ENCODE measurements around the gene TRAP1. TPM values are rescaled to one million over a fixed set of nuclear protein-coding genes. Genes with fewer than 3 reads are reported as not detected.

The TRAP1 gene
- total RNA-seq, 1 experiment from 2014 or later: 173 TPM

DNA sequence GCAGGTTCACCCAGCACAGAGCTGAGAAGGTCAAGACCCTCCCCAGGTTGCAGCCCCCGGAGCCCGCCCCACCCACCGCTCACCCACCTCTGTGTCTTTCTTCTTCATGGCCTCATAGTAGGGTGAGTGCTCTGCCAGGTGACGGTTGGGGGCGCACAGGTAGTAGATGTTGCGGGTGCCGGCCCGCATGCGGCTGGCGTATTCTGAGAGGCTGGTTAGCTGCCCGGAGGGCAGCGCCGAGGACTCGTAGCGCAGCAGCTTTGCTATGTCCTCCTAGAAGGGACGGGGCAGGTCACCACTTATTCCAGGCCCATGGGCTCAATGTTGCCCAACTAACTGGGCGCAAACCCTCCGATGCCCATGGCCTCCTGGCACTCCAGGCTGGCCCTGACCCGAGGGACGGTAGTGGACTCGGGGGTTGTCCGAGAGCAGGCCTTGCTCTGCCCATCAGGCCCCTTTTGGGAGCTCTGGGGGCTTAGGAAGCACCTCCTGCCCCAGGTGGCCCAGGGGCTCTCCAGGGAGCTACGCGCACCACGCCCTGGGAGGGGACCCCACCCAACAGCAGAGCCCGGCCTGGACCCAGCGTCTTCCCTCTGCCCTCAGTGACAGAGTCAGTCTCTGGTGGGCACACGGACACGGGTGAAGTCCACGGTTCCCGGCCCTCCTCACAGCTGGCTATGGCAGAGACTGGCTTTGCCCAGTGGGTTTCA, 53.0 kb downstream of the TRAP1 start:
- POLR2A ChIA-PET: no interaction called here
- Histone ChIP-seq H3K27me3 (replicated peaks; ENCODE audit: control insufficient read depth, insufficient read depth, low read length) (no peaks in the 10 kb centered on the region), H3K36me3 (ENCODE audit: control insufficient read depth, insufficient read depth, low read length) (peaks cover 2% of the 10 kb centered on the region), H3K4me3 (ENCODE audit: low read depth, low read length) (no peak overlapping the region), H3K9me3 (no peaks in the 10 kb centered on the region), H3K4me1 (no peaks in the 10 kb centered on the region)
- no peak overlapping the region for H3K4me3 Mint-ChIP-seq (ENCODE audit: unreplicated experiment)
- no peak overlapping the region for H3K27ac Mint-ChIP-seq (ENCODE audit: unreplicated experiment)
- H3K4me1 Mint-ChIP-seq (ENCODE audit: low read depth, unreplicated experiment): no peaks in the 10 kb centered on the region
- CTCF ChIA-PET: no interaction called here
- H3K36me3 Mint-ChIP-seq (ENCODE audit: insufficient read depth, unreplicated experiment): peaks cover 85% of the 10 kb centered on the region
- no TSS peak for BruUV-seq (replicated peaks)
- intact Hi-C loops (cut with micrococcal nuclease; ENCODE audit: unreplicated experiment): no loop called here
- TF ChIP-seq, protein P1, sequence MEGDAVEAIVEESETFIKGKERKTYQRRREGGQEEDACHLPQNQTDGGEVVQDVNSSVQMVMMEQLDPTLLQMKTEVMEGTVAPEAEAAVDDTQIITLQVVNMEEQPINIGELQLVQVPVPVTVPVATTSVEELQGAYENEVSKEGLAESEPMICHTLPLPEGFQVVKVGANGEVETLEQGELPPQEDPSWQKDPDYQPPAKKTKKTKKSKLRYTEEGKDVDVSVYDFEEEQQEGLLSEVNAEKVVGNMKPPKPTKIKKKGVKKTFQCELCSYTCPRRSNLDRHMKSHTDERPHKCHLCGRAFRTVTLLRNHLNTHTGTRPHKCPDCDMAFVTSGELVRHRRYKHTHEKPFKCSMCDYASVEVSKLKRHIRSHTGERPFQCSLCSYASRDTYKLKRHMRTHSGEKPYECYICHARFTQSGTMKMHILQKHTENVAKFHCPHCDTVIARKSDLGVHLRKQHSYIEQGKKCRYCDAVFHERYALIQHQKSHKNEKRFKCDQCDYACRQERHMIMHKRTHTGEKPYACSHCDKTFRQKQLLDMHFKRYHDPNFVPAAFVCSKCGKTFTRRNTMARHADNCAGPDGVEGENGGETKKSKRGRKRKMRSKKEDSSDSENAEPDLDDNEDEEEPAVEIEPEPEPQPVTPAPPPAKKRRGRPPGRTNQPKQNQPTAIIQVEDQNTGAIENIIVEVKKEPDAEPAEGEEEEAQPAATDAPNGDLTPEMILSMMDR (IDR thresholded peaks at IDR 0.05; ENCODE audit: insufficient read depth in 1 of 2, low read depth in 1 of 2, low read length in 1 of 2, severe bottlenecking in 1 of 2, unreplicated experiment in 1 of 2): no peak
- DNase-seq: no peak
- no peaks in the 10 kb centered on the region for H3K9me3 Mint-ChIP-seq (ENCODE audit: unreplicated experiment)
- H3K27me3 Mint-ChIP-seq (ENCODE audit: insufficient read depth, unreplicated experiment): no peaks in the 10 kb centered on the region

DNA sequence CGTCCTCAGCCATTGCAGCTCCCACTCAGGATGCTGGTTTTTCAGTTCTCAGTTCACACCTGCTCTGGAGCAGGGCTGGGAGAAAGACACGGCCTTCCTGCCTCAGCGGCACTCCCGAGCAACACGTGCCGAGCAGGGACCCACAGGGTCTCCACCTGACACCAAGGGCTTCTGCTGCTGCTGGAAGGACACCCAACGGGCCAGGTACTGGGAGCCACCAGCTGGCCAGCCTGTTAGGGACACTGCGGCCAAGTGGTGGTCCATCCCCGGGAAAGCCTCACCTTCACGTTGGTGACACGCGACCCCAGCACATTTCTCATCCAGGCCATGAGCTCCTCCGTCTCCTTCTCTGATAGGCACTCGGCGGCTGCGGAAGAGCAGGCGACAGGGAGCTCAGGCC, 54.7 kb downstream of the TRAP1 start:
- POLR2A ChIA-PET: no interaction called here
- Histone ChIP-seq H3K4me1 (no peaks in the 10 kb centered on the region), H3K27me3 (replicated peaks; ENCODE audit: control insufficient read depth, insufficient read depth, low read length) (no peaks in the 10 kb centered on the region), H3K9me3 (no peaks in the 10 kb centered on the region), H3K4me3 (ENCODE audit: low read depth, low read length) (no peak overlapping the region), H3K36me3 (ENCODE audit: control insufficient read depth, insufficient read depth, low read length) (peaks cover 6% of the 10 kb centered on the region)
- Mint-ChIP-seq H3K4me1 (ENCODE audit: low read depth, unreplicated experiment) (peaks cover 6% of the 10 kb centered on the region), H3K36me3 (ENCODE audit: insufficient read depth, unreplicated experiment) (peaks cover 89% of the 10 kb centered on the region), H3K9me3 (ENCODE audit: unreplicated experiment) (no peaks in the 10 kb centered on the region), H3K27ac (ENCODE audit: unreplicated experiment) (no peak overlapping the region), H3K4me3 (ENCODE audit: unreplicated experiment) (no peak overlapping the region), H3K27me3 (ENCODE audit: insufficient read depth, unreplicated experiment) (no peaks in the 10 kb centered on the region)
- intact Hi-C loops (cut with micrococcal nuclease; ENCODE audit: unreplicated experiment): no loop called here
- CTCF ChIA-PET: interaction anchor here (0.6 kb wide), 2 partner anchors 14 to 983 kb away, joined by 3 read pairs; no protein-coding TSS in a partner anchor
- no peak for DNase-seq
- BruUV-seq (replicated peaks): no TSS peak
- TF ChIP-seq, protein P1 (IDR thresholded peaks at IDR 0.05; ENCODE audit: insufficient read depth in 1 of 2, low read depth in 1 of 2, low read length in 1 of 2, severe bottlenecking in 1 of 2, unreplicated experiment in 1 of 2): no peak

DNA sequence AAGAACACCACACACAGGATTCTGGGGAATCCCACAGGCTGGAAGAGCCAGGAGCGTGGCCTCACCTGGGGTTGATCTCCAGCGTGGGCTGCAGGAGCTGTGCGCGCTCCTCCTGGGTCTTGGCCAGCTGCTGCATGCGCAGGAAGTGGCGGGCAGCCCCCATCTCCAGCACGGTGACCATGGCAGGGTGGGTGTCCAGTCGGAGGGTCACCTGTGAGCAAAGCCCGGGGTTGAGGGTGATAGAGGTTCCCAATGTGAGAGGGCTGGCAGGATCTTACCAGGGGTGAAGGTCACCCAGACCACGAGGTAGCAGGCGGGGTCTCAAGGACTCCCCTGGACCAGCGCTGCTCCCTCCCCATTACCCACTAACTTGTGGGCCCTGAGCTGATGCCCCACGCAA, 55.4 kb downstream of the TRAP1 start:
- CTCF ChIA-PET: interaction anchor here (0.6 kb wide), 1 partner anchor 13 kb away, joined by 3 read pairs; no protein-coding TSS in a partner anchor

More for the DNA sequence above, 55.4 kb downstream of the TRAP1 start:
- no peaks in the 10 kb centered on the region for H3K27me3 Mint-ChIP-seq (ENCODE audit: insufficient read depth, unreplicated experiment)
- peaks cover 6% of the 10 kb centered on the region for H3K4me1 Mint-ChIP-seq (ENCODE audit: low read depth, unreplicated experiment)
- H3K36me3 Mint-ChIP-seq (ENCODE audit: insufficient read depth, unreplicated experiment): peaks cover 91% of the 10 kb centered on the region
- no peak overlapping the region for H3K4me3 ChIP-seq (ENCODE audit: low read depth, low read length)
- no TSS peak for BruUV-seq (replicated peaks)
- no peaks in the 10 kb centered on the region for H3K27me3 ChIP-seq (replicated peaks; ENCODE audit: control insufficient read depth, insufficient read depth, low read length)
- no peak for DNase-seq
- POLR2A ChIA-PET: no interaction called here
- H3K27ac Mint-ChIP-seq (ENCODE audit: unreplicated experiment): no peak overlapping the region
- TF ChIP-seq, protein P1 (IDR thresholded peaks at IDR 0.05; ENCODE audit: insufficient read depth in 1 of 2, low read depth in 1 of 2, low read length in 1 of 2, severe bottlenecking in 1 of 2, unreplicated experiment in 1 of 2): no peak
- H3K4me3 Mint-ChIP-seq (ENCODE audit: unreplicated experiment): no peak overlapping the region
- intact Hi-C loops (cut with micrococcal nuclease; ENCODE audit: unreplicated experiment): no loop called here
- no peaks in the 10 kb centered on the region for H3K9me3 ChIP-seq
- H3K9me3 Mint-ChIP-seq (ENCODE audit: unreplicated experiment): no peaks in the 10 kb centered on the region
- peaks cover 8% of the 10 kb centered on the region for H3K36me3 ChIP-seq (ENCODE audit: control insufficient read depth, insufficient read depth, low read length)
- no peaks in the 10 kb centered on the region for H3K4me1 ChIP-seq
